ES-I3 (cell line): ENCODE measurements around the gene AGAP1.

Experiments
- H3K36me3 ChIP-seq: 2 replicates; pipeline ENCODE4 v1.6.1; 2013; ENCODE audit warnings: mild to moderate bottlenecking, low read length, control low read depth, moderate library complexity; ENCODE audit not compliant: insufficient read depth
- H3K4me1 ChIP-seq: 2 replicates; pipeline ENCODE4 v1.6.1; 2013; ENCODE audit warnings: mild to moderate bottlenecking, control low read depth, low read length; ENCODE audit not compliant: insufficient read depth
- H3K9ac ChIP-seq: 2 replicates; pipeline ENCODE4 v1.6.1; 2013; ENCODE audit warnings: low read depth, mild to moderate bottlenecking, low read length, moderate library complexity
- H3K9me3 ChIP-seq: 2 replicates; pipeline ENCODE4 v1.6.1; 2013; ENCODE audit warnings: mild to moderate bottlenecking, low read length, moderate library complexity; ENCODE audit not compliant: control insufficient read depth, insufficient read depth

Gene AGAP1

DNA sequence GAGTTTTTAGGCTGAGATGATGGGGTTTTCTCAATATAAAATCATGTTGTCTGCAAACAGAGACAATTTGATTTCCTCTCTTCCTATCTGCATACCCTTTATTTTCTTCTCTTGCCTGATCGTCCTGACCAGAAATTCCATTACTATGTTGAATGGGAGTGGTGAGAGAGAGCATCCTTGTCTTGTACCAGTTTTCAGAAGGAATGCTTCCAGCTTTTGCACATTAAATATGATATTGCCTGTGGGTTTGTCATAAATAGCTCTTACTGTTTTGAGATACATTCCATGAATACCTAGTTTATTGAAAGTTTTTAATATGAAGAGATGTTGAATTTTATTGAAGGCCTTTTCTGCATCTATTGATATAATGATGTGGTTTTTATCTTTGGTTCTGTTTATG, 492.5 kb downstream of the AGAP1 start:
- Histone ChIP-seq H3K9me3 (no peaks in the 10 kb centered on the region), H3K9ac (no peak overlapping the region), H3K36me3 (no peaks in the 10 kb centered on the region), H3K4me1 (peaks cover 4% of the 10 kb centered on the region; the same call in 1 of the 2 replicates)

DNA sequence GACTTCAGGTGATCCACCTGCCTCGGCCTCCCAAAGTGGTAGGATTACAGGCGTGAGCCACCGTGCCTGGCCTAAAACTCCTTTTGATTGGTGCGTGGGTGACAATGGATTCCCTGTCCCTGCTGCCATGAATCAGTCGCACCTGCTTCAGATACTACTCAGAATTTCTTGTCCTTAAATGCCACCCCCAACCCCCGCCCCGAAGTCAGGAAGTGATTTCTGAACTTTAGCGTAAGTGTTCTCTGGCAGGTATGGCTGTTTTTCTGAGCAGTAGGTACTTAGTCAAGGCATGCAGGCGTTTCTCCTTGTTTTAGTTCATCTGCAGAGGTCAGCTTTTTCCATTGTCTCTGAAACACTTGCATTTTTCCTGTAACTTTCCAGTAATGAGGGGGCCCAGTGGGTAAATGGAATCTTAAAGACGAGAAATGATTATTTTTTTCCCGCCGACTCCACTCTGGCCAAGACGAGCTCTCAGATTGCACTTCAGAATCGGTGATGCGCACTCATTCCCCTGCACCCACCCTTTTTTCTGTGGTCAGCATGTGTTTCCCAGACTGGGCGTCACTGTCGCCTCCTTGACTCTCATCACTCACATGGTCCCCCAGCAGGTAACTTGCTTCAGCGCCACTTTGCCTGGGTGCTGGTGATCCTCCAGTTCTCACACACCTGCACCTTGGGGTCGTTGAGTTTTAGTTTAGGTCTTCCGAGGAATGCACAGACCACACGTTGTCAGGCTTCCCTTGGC, 494.6 kb downstream of the AGAP1 start:
- H3K9me3 ChIP-seq, result no peaks in the 10 kb centered on the region
- H3K36me3 ChIP-seq, result no peaks in the 10 kb centered on the region
- peaks cover 4% of the 10 kb centered on the region; the same call in 1 of the 2 replicates for H3K4me1 ChIP-seq
- no peak overlapping the region for H3K9ac ChIP-seq

DNA sequence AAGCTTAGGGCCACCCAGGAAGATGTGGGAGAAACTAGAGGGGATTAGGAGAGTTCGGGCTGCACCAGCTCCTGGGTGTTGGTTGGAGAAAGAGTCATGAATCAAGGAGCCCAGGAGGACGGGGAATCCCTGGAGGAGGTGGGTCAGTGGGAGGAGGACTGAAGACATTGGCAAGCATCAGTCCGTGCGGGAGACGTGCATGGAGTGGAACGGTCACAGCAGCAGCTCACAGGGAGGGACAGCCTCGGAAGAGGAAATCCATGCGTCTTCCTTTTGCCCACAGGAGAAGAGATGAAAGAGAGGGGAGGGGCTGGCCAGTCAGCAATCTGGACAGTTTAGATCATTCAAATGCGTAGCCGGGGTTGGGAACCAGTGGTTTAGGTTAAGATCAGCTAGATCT, 495.7 kb downstream of the AGAP1 start:
- H3K36me3 ChIP-seq, result no peaks in the 10 kb centered on the region
- peaks cover 4% of the 10 kb centered on the region; the same call in 1 of the 2 replicates for H3K4me1 ChIP-seq
- no peak overlapping the region for H3K9ac ChIP-seq

DNA sequence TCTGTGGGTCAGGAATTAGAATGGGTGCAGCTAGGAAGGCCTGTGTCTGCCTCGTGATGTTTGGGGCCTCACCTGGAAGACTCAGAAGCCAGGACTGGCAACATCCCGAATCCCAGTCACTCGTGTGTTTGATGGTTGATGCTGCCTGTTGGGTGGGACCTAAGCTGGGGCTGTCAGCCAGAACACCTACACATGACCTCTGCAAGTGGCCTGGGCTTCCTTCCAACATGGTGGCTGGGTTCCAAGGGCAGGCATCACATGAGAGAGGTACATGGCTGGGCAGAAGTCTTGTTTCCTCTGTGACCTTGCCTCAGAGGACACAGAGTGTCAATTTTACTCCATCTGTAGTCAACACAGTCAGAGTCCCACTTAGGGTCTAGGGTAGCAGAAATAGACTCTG, 496.5 kb downstream of the AGAP1 start:
- H3K36me3 ChIP-seq, result no peaks in the 10 kb centered on the region
- peaks cover 4% of the 10 kb centered on the region; the same call in 1 of the 2 replicates for H3K4me1 ChIP-seq
- H3K9me3 ChIP-seq, result no peaks in the 10 kb centered on the region
- no peak overlapping the region for H3K9ac ChIP-seq

More for the DNA sequence above, 495.7 kb downstream of the AGAP1 start:
- no peaks in the 10 kb centered on the region for H3K9me3 ChIP-seq

DNA sequence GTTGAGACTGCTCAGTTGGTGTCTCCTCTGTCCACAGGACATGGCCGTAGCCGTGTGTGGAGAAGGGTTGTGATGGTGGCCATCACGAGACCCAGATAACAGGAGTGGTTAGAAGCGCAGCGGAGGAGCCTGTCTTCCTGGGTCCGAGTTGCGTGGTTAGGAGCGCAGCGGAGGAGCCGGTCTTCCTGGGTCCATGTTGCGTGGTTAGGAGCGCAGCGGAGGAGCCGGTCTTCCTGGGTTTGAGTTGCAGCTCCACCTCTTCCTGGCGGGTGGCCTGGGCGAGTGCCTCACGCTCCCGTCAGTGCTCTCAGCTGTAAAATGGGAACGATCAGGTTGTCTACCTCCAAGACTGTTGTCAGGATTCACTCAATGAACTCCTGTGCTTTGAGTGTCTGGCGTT, 498.2 kb downstream of the AGAP1 start:
- no peaks in the 10 kb centered on the region for H3K9me3 ChIP-seq
- no peak overlapping the region for H3K9ac ChIP-seq
- no peaks in the 10 kb centered on the region for H3K36me3 ChIP-seq
- H3K4me1 ChIP-seq, result peaks cover 4% of the 10 kb centered on the region; the same call in 1 of the 2 replicates

DNA sequence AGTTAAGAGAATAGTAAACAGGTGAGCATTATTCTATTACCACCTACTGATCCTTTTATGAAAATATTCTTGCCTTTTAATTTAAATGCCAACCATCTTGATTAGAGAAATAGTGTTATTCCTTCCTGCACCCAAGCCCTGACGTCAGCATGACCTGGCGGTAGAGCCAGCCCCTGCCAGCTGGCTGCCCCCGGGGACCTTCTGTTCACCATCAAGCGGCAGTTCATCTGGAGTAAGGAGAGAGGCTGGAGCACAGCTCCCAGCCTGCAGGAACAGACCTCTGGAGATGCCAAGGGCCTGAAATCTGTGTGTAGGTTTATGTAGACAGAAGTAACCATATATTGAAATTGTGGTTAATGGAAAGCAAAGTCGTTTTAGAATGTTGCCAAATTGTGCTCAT, 502.6 kb downstream of the AGAP1 start:
- Histone ChIP-seq H3K36me3 (no peaks in the 10 kb centered on the region), H3K4me1 (no peaks in the 10 kb centered on the region), H3K9ac (no peak overlapping the region), H3K9me3 (no peaks in the 10 kb centered on the region)

DNA sequence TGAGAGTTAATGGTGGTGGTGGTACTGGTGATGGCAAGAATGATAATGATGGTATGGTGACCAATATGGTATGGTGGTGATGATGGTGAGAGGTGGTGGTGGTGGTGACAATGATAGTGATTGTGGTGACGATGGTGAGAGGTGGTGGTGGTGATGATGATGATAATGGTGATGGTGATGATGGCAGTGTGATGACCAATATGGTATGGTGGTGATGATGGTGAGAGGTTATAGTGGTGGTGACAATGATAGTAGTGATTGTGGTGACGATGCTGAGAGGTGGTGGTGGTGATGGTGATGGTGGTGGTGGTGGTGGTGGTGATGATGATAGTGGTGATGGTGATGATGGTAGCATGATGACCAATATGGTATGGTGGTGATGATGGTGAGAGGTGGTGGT, 505.2 kb downstream of the AGAP1 start:
- no peaks in the 10 kb centered on the region for H3K4me1 ChIP-seq
- H3K9ac ChIP-seq, result no peak overlapping the region
- H3K36me3 ChIP-seq, result no peaks in the 10 kb centered on the region
- no peaks in the 10 kb centered on the region for H3K9me3 ChIP-seq

DNA sequence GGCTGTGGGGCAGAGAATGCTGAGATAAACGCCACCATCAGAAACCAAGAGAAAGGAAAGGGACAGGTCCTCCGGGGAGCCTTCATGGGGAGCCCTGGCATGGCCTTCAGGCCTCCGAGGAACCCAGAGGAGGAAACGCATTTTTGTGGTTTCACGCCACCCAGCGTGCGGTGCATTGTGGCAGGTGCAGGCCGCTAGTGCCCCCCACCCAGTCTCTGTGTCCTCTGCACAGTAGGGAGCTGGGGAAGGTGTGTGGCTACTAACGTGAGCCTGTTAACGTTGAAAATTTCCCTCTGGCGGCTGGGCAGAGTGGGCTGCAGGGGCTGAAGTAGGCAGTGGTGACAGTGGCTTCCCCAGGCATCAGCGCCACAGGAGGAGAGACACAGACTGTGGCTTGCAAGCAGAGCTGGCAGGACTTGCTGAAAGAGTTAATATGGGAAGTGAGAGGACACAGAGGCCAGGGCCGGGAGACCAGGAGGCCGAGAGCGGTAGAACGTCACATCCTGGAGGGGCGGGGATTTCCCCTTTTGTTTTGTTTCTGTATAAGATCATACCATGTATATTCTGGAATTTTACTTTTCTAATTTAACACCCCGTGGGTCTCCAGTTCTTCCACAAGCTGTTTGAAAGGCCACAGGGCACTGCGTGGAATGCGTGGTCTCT, 507.5 kb downstream of the AGAP1 start:
- H3K36me3 ChIP-seq, result 0 out of 2 replicates have a peak, but pooled peaks cover 2% of the 10 kb centered on the region
- no peaks in the 10 kb centered on the region for H3K4me1 ChIP-seq
- H3K9ac ChIP-seq, result no peak overlapping the region
- no peaks in the 10 kb centered on the region for H3K9me3 ChIP-seq

DNA sequence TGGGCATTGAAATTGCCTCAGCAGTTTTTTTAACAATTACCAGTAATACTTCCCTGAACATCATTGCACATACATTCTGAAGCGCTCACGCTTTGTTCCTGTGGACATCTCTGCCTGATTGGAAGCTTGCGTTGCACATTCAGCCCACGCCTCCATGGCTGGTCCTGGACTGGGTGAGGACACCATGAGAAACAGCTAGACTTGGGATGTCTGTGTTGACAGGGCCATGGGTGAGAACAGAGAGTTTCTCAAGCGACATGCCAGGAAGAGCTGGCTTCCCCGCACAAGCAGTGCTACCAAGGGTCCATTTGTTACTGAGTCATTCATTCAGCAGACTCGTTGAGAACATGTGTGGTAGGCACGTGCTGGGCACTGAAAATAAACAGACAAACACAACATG, 508.0 kb downstream of the AGAP1 start:
- Histone ChIP-seq H3K9ac (no peak overlapping the region), H3K4me1 (no peaks in the 10 kb centered on the region), H3K9me3 (no peaks in the 10 kb centered on the region), H3K36me3 (0 out of 2 replicates have a peak, but pooled peaks cover 2% of the 10 kb centered on the region)

DNA sequence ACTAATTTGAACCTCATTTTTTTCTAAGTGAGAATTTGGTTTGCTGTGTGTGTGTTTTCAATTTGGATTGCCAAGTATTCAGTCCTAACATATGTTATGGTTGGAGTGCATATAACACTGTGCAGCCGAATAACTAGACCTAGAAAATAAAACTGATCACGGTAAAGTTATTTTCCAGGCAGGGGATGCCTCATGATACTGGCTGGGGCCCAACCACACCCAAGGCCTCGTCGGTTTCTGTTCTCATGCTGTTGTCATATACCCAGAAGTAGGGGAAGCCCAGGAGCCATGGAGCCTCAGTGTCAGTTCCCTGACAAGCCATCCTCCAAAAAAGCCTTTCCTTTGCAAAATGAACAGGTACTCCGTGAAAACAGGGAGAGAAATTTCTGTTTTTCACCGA, 514.2 kb downstream of the AGAP1 start:
- H3K36me3 ChIP-seq, result 0 out of 2 replicates have a peak, but pooled peaks cover 2% of the 10 kb centered on the region
- peaks cover 14% of the 10 kb centered on the region; the same call in 1 of the 2 replicates for H3K4me1 ChIP-seq
- H3K9ac ChIP-seq, result no peak overlapping the region
- no peaks in the 10 kb centered on the region for H3K9me3 ChIP-seq

DNA sequence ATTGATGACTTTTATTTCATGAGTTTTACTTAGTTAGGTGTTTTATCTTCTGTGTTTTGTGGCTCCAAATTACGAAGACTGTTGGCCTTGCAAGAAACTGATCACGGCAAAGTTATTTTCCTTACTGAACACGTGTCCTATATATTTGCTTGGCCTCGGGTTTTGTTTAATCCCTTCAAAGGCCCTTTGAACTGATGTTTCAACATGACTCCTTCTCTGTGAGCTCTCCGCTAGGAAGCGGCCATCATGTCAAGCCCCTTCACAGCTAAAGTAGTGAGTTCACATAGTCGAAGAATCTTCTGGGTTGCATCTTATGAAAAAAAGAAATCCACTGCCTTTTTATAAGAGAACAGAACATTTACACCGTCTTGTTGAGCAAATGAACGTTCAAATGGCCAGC, 515.0 kb downstream of the AGAP1 start:
- Histone ChIP-seq H3K9me3 (no peaks in the 10 kb centered on the region), H3K9ac (no peak overlapping the region), H3K36me3 (0 out of 2 replicates have a peak, but pooled peaks cover 2% of the 10 kb centered on the region), H3K4me1 (peaks cover 17% of the 10 kb centered on the region)

DNA sequence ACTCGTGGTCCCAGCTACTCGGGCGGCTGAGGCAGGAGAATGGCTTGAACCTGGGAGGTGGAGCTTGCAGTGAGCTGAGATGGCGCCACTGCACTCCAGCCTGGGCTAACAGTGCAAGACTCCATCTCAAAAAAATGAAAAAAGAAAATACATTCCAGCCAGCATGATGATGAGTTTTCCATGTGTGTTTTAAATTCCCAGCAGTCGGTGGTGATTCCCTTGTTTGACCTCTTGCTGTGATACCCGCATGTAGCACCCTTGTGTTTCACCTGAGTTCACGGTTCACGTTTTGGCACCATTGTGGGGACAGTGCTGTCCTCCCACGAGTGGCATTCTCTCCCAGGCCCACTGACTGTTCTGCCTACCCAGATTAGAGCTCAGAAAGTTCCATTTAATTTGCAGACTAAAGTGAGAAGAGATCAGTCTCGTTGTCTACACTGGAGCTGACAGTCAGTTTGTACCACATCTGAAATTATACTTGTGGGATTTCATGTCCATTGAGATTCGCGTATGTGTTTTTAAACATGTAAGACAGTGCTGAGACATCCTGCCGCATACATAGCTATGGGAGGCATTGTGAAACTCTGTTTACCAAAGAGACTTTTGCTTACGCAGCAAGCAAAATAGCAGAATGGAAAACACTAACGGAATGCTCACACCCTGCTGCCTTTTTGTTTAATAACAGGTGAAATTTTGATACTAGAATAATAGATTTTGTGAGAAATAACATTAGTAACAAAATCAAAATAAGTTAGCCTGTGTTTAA, 517.3 kb downstream of the AGAP1 start:
- no peaks in the 10 kb centered on the region for H3K9me3 ChIP-seq
- H3K4me1 ChIP-seq, result peaks cover 37% of the 10 kb centered on the region
- no peak overlapping the region for H3K9ac ChIP-seq
- H3K36me3 ChIP-seq, result no peaks in the 10 kb centered on the region

DNA sequence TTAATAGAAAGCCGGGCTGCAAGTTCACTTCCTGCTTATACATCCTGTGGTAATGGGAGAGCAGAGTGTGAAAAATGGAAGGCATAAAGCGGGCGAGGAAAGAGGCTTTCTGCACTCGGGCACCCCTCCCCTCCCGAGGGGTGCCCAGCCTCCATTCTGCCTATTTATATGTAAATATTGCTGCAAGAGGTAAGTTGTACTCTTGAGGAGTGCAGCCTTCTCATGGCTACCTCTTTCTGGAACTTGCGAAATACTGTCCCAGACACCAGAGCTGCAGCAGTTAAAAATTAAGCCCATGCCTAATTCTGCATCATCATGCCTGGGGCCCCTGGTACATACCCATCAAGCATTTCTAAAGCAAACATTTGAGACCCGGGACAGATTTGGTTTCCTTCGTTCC, 518.3 kb downstream of the AGAP1 start:
- no peaks in the 10 kb centered on the region for H3K36me3 ChIP-seq
- no peak overlapping the region for H3K9ac ChIP-seq
- no peaks in the 10 kb centered on the region for H3K9me3 ChIP-seq
- peaks cover 40% of the 10 kb centered on the region for H3K4me1 ChIP-seq

DNA sequence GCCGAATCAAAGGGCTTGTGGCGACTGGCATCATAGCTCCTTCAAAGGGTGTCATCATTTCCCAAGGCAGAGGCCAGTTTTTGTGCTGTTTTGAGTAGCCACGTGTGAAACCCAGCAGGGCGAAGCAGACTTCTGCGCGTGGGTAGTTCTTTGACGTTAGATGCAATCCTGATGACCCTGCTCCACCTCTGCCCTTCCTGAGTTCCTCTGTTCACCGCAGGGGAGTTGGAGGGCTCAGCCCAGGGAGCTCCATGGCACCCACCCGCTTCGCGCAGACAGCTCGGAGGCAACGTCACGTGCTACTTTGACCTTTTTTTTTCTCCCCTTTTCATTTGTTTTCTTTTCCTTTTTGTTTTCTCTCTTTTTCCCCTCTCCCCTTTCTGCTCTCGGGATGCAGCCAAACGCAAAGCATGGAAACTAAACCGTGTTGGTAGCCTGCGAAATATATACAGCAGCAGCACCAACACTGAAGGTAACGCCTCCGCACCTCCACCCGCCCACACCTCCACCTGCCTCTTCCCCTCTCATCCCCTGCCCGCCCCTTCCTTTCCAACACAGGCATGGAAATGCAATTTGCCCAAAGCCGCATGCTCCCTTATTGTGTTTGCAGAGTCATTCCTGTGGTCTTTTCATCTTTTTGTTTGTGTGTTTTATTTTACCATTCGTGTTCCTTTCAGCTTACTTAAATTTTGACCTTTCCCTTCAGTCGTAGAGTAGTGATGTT, 520.7 kb downstream of the AGAP1 start:
- Histone ChIP-seq H3K9me3 (no peaks in the 10 kb centered on the region), H3K9ac (no peak overlapping the region), H3K36me3 (no peaks in the 10 kb centered on the region), H3K4me1 (peaks cover 40% of the 10 kb centered on the region)
